ENCODE data around the gene NPNT. TPM values are rescaled to one million over a fixed set of nuclear protein-coding genes. Genes with fewer than 3 reads are reported as not detected.

NPNT gene
- total RNA-seq, 1 donor from 2014 or later, result not detected

GRCh38 chr4:105989485-105990242 lies 94.4 kb downstream of the NPNT start:
- TF ChIP-seq CTCF (IDR thresholded peaks at IDR 0.05; ENCODE audit: unreplicated experiment), result no peak
- Mint-ChIP-seq H3K27ac (ENCODE audit: unreplicated experiment) (no peak overlapping the region), H3K4me1 (ENCODE audit: unreplicated experiment) (no peaks in the 10 kb centered on the region), H3K9me3 (ENCODE audit: unreplicated experiment) (no peaks in the 10 kb centered on the region), H3K36me3 (ENCODE audit: low read depth, unreplicated experiment) (no peaks in the 10 kb centered on the region), H3K4me3 (ENCODE audit: unreplicated experiment) (no peak overlapping the region), H3K27me3 (ENCODE audit: unreplicated experiment) (no peaks in the 10 kb centered on the region)
- DNase-seq (ENCODE audit: low spot score), result no peak

- Mint-ChIP-seq H3K27me3 (ENCODE audit: unreplicated experiment) (no peaks in the 10 kb centered on the region), H3K4me1 (ENCODE audit: unreplicated experiment) (no peaks in the 10 kb centered on the region), H3K36me3 (ENCODE audit: low read depth, unreplicated experiment) (no peaks in the 10 kb centered on the region), H3K27ac (ENCODE audit: unreplicated experiment) (no peak overlapping the region), H3K4me3 (ENCODE audit: unreplicated experiment) (no peak overlapping the region), H3K9me3 (ENCODE audit: unreplicated experiment) (no peaks in the 10 kb centered on the region)
- no peak for TF ChIP-seq CTCF (IDR thresholded peaks at IDR 0.05; ENCODE audit: unreplicated experiment)
- no peak for DNase-seq (ENCODE audit: low spot score)
Observed at GRCh38 chr4:105990933-105991332, 95.7 kb downstream of the NPNT start.

GRCh38 chr4:105991726-105992125 lies 96.5 kb downstream of the NPNT start:
- H3K27me3 Mint-ChIP-seq (ENCODE audit: unreplicated experiment), result no peaks in the 10 kb centered on the region
- H3K27ac Mint-ChIP-seq (ENCODE audit: unreplicated experiment), result no peak overlapping the region
- no peak for DNase-seq (ENCODE audit: low spot score)
- no peak for TF ChIP-seq CTCF (IDR thresholded peaks at IDR 0.05; ENCODE audit: unreplicated experiment)
- H3K9me3 Mint-ChIP-seq (ENCODE audit: unreplicated experiment), result no peaks in the 10 kb centered on the region
- no peak overlapping the region for H3K4me3 Mint-ChIP-seq (ENCODE audit: unreplicated experiment)
- H3K36me3 Mint-ChIP-seq (ENCODE audit: low read depth, unreplicated experiment), result no peaks in the 10 kb centered on the region
- H3K4me1 Mint-ChIP-seq (ENCODE audit: unreplicated experiment), result no peaks in the 10 kb centered on the region

- Mint-ChIP-seq H3K4me3 (ENCODE audit: unreplicated experiment) (no peak overlapping the region), H3K4me1 (ENCODE audit: unreplicated experiment) (no peaks in the 10 kb centered on the region), H3K27me3 (ENCODE audit: unreplicated experiment) (no peaks in the 10 kb centered on the region), H3K36me3 (ENCODE audit: low read depth, unreplicated experiment) (no peaks in the 10 kb centered on the region), H3K9me3 (ENCODE audit: unreplicated experiment) (no peaks in the 10 kb centered on the region), H3K27ac (ENCODE audit: unreplicated experiment) (no peak overlapping the region)
- no peak for TF ChIP-seq CTCF (IDR thresholded peaks at IDR 0.05; ENCODE audit: unreplicated experiment)
- no peak for DNase-seq (ENCODE audit: low spot score)
Observed at GRCh38 chr4:105992641-105993305, 97.5 kb downstream of the NPNT start.

GRCh38 chr4:105994061-105994460 lies 98.8 kb downstream of the NPNT start:
- H3K36me3 Mint-ChIP-seq (ENCODE audit: low read depth, unreplicated experiment), result no peaks in the 10 kb centered on the region

More at GRCh38 chr4:105994061-105994460, 98.8 kb downstream of the NPNT start:
- Mint-ChIP-seq H3K4me1 (ENCODE audit: unreplicated experiment) (no peaks in the 10 kb centered on the region), H3K9me3 (ENCODE audit: unreplicated experiment) (no peaks in the 10 kb centered on the region), H3K4me3 (ENCODE audit: unreplicated experiment) (no peak overlapping the region), H3K27me3 (ENCODE audit: unreplicated experiment) (no peaks in the 10 kb centered on the region), H3K27ac (ENCODE audit: unreplicated experiment) (no peak overlapping the region)
- TF ChIP-seq CTCF (IDR thresholded peaks at IDR 0.05; ENCODE audit: unreplicated experiment), result no peak
- no peak for DNase-seq (ENCODE audit: low spot score)

All from endothelial cell (in vitro differentiated cells).